ENCODE data around the gene REXO2.

The REXO2 gene

DNA sequence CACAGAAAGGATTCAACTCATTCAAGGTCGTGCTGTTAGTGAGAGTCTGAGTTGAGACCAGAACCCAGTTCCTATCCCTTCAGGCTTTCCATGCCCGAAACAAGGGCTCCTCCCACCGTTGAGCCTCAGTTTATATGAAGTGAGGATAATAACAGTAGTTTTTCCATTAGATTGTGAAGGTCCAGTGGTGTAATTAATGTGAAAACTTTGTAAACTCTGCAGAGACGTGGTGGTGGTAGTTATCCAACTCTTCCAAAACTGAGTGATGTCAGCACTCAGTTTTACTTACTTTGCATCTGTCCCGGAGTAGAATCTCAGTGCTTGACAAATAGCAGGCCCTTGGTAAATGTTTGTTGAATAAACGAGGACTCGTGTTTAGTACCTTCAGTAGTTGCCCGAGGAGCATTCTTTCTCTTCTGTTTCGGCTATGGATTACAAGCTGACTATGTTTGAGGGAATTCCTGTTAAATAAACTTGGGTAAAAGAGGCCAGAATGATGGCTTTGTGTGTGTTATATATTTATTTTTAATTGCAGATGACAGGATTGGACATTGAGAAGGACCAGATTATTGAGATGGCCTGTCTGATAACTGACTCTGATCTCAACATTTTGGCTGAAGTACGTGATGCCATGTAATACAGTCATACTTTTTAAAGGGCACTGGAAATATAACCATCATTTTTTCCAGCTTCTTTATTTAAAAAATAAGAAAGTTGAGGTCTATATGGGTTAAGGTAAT lies 1.0 kb downstream of the REXO2 start:
- in situ Hi-C loops (cut with MboI; ENCODE audit: low sequenced_read_pairs) = no loop called here

DNA sequence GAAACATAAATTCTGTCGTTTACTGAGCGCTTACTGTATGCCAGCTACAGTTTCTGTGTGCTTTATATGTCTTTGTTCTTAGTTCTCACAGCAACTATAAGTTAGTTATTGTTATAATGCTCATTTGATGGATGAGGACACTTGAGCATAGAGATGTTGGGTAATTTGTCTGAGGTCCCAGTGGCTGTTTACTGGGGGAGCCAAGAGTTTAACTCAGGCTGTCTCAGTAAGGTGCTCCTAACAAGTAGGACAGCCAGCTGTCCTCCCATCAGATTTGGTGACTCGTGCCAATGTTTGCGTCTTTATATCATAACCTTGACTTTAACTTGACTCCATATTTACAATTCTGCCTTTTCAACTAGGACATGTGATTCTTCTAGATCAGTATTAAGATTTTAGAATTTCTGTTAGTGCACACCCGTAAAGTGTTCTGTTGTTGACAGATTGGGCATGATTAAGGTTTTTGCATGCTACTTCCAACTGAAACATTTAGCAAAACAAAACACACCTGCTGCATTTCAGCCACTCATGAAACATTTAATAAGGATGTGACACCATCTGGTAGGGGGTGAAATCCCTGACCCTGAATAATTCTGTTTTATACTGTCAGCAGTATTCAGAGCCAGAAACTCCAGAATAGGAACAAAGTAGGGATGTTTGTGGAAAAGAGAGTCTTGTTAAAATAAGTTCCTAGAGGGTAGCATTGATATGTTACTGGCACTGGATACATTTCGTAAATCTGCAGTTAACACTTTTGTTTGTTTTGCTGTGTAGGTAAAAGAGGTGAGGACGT lies 1.9 kb downstream of the REXO2 start:
- in situ Hi-C loops (cut with MboI; ENCODE audit: low sequenced_read_pairs) = no loop called here

DNA sequence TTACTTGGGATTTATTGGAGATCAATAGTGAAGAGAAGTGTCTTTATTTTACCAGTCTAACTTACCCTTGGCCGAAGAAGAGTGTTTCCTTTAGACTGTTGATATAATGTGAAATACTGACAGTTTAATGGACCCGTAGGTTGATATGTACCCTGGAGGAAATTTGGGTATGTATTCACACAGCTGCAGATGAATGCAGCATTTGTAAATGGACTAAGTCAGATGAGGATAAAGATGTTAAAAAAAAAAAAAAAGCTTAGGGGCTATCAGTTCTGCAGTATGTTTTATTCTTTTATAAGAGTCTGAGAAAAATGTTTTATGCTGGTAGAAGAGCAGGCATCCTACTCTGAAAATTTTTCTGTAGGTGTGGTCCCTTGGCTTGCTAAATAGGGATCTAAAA lies 2.7 kb downstream of the REXO2 start:
- in situ Hi-C loops (cut with MboI; ENCODE audit: low sequenced_read_pairs) = no loop called here

DNA sequence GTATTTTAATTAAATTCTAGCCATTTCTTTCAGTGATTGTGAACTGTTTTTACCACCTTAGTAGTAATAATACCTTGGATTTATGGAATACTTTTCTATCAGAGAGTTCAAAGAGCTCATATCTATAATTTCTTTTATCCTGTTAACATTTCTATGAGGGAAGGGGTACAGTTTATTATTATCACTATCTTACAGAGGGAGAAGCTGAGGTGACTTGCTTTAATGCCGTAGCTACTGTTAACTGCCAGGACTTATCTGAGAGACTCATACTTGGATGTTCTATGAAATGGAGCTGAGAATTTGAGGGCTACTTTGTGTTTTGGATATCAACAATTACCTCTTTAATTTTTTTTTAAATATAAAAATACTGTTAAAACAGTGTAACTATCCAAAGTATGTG lies 3.3 kb downstream of the REXO2 start:
- in situ Hi-C loops (cut with MboI; ENCODE audit: low sequenced_read_pairs) = no loop called here

DNA sequence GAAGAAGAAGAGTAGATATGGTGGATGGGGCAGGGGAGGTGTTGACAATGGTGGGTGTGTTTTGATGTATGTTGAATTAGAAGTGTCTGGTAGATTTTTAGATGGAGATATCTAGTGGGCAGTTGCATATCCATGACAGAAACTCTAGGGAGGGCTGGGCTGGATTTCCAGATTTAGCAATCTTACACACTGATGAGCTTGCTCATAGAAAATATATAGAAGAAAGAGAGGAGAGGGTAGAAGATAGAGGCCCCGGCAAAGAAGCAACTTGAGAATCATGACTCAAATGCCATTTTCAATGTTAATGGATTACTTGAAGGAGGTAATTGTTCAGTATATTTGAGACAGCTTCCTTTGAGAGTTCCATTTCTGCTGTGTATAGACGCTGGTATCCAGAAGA lies 8.2 kb downstream of the REXO2 start:
- in situ Hi-C loops (cut with MboI; ENCODE audit: low sequenced_read_pairs) = no loop called here

DNA sequence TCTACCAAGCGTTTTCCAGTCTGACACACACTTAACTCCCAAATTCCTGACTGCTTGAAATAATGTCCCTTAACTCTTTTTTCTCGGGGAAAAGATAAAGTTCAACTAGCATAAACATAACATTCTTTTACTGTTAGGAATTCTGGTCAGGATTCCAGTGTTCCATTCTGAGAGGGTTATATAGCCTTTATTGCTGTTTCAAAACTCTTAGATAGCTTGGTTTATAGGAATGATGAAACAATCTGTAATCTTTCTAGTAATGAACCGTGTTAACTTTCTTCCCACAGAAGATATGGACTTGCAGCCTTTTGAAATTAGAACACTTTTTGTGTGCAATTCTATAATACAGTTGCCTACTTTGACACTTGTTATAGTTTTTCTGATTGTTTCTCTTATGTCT lies 8.6 kb downstream of the REXO2 start:
- in situ Hi-C loops (cut with MboI; ENCODE audit: low sequenced_read_pairs) = no loop called here

DNA sequence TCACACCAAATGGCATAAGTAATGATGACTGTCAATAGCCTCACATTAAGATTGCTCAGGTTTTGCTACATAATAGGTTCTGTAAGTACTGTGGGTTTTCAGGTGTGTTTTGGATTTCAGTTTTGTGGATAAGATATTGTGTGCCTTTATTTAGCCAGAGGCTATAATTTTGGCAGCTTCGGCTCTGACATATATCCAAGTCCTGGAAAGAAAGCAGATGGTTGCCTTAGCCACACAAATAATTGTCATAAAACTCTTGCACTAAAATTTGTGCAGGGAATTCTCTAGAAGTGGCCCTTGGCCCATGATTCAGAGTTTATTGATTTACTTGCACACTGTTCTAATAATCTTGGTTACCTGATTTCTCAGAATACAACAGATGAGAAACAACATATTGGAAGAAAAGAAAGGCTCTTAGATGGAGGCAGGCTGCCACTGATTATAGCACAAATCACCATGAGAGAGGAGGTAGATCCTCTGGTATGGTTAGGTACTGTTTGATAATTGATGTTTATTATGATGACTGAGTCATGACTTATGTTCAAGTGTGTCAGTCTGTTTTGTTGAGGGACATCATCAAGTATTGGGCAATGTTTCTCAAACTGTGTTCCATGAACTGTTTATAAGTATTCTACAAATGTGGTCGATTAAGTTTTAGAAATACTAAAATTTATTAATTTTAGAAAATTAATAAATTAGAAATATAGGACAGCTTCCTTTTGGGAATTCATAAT lies 9.6 kb downstream of the REXO2 start:
- in situ Hi-C loops (cut with MboI; ENCODE audit: low sequenced_read_pairs) = no loop called here

DNA sequence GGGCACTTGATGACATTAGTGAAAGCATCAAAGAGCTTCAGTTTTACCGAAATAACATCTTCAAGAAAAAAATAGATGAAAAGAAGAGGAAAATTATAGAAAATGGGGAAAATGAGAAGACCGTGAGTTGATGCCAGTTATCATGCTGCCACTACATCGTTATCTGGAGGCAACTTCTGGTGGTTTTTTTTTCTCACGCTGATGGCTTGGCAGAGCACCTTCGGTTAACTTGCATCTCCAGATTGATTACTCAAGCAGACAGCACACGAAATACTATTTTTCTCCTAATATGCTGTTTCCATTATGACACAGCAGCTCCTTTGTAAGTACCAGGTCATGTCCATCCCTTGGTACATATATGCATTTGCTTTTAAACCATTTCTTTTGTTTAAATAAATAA lies 10.6 kb downstream of the REXO2 start:
- in situ Hi-C loops (cut with MboI; ENCODE audit: low sequenced_read_pairs) = no loop called here

DNA sequence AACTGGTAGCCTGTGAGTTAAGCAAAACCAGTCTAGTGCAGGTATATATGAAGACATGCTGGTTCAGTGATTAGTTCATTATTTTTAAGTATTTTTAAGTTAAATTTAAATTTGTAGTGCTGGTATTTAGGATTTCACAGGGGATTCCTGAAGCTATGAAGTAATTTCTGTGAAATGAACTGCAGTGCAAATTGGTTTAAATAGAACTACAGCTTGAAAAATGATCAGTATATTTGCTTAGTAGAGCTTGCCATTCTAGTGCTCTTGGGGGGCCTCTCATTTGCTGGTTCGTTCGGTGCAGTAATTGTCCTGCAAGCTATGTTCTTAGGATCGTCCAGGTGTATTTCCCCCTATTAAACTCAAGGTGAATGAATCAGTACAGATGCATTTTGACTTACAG lies 13.1 kb downstream of the REXO2 start:
- in situ Hi-C loops (cut with MboI; ENCODE audit: low sequenced_read_pairs) = no loop called here

DNA sequence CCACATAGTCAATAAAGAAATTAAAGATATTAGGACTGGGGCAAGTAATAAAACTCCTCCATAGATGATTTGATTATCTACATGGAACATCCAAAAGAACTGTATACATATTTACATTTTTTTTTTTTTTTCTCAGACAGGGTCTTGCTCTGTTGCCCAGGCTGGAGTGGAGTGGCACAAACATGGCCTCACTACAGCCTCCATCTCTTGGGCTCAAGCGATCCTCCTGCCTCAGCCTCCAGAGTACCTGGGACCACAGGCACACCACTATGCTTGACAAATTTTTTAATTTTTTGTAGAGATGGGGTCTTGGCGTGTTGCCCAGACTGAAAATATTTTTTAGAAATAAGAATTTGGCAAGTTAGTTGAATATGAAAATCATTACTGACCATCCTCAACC lies 24.7 kb downstream of the REXO2 start:
- in situ Hi-C loops (cut with MboI; ENCODE audit: low sequenced_read_pairs) = no loop called here

DNA sequence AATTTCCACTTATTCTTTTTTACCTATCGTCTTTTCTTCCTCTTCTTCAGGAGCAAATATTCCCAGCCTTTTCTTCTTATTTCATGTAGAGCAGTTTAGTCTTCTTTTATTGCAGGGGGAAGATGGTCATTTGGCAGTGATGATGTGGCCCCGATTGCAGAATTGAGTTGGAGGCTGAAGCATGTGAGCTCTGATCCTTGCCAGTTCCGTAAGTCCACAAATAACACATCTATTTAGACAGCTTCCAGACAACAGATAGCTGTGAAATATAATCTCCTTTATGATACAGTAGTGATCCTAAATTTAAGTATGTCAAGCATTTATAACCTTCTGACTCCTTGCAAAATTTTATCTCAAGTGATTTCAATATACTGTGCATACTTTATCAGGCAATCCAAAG lies 27.5 kb downstream of the REXO2 start:
- in situ Hi-C loops (cut with MboI; ENCODE audit: low sequenced_read_pairs) = no loop called here

DNA sequence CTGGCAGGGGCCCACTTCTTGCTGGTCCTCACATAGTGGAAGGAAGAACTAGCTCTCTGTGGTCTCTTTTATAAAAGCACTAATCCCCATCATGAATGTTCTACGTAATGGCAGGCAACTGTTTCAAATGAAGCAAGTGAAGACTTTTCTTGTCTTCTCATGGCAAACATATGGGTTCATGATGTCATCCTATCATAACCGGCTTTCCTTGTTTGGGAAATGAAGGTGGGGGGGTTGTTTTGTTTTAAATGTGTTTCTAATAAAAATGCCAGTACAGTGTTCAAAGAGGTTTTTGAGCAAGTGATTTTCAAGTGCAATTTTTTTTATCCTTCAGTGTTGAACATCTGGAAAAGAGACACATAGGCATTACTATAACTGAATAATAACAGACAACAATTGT lies 33.4 kb downstream of the REXO2 start:
- in situ Hi-C loops (cut with MboI; ENCODE audit: low sequenced_read_pairs) = no loop called here

DNA sequence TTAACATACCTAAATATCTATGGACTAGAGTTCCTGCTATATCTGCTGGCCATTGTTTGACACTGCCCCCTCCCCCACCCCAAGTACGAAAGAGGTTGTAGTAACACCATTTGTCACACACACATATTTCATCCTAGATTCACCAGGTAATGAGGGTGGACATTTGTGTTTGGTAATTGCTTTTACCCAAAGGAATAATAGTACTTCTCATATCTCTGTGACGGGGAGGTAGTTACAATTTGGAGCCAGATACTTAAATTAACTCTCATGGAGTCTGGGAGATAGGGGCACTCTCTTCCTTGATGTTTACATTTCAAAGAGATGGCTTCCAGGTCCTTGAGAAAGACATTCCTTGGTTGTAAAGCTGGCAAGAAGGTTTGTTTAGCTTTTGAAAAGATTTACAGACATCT lies 38.7 kb downstream of the REXO2 start:
- in situ Hi-C loops (cut with MboI; ENCODE audit: low sequenced_read_pairs) = no loop called here

DNA sequence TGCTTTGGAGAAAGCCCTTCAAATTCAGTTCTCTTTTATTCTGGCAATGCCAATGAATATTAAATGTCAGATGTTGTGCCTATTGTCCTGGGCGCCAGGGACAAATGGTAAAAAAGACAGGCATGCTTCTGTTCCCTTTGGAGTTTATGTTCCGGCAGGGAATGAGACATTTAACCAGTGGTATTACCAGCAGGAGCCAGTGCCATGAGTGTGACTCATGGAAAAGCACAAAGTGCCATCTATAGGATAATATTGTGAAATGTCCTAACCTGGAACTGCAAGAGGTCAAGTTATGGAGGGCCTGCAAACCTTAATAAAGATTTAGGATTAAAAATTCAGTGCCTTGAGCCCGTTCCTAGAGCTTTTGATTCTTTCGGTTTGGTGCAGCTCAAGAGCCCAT lies 39.5 kb downstream of the REXO2 start:
- in situ Hi-C loops (cut with MboI; ENCODE audit: low sequenced_read_pairs) = no loop called here

DNA sequence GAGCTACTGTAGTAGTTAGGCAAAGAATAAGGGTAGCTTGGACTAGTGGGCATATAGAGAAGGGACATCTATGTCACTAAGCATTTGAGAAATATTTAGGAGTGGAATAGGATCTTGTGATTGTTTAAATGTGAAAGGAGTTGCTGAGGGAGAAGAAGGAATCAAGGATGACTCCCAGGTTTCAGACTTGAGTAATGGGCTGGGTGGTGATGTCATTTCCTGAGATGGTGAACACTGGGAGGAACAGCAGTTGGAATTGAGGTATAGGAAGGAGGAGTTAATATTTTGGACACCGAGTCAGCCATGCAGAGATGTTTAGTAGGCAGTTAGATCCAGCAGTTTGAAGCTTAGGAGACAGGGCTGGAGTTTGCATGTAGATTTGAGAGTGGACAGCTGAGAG lies 40.1 kb downstream of the REXO2 start:
- in situ Hi-C loops (cut with MboI; ENCODE audit: low sequenced_read_pairs) = no loop called here

DNA sequence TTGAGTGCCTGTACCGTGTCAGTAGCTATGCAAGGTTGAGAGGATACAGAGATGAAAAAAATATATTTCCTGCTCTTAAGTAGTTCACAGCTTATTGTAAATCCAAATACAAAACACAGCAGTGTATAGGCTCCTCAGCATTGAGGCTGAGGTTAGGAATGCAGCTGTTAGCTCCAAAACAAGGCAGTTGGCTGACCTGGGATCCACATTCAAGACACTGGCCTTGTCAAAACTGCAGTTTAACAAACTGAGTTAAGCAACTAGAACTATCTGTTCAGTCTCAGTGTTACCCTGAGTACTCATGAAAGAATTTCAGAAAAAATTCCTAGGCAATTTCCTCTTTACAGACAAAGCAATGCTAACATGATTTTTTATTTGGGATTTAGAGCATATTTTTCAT lies 42.8 kb downstream of the REXO2 start:
- in situ Hi-C loops (cut with MboI; ENCODE audit: low sequenced_read_pairs) = no loop called here

DNA sequence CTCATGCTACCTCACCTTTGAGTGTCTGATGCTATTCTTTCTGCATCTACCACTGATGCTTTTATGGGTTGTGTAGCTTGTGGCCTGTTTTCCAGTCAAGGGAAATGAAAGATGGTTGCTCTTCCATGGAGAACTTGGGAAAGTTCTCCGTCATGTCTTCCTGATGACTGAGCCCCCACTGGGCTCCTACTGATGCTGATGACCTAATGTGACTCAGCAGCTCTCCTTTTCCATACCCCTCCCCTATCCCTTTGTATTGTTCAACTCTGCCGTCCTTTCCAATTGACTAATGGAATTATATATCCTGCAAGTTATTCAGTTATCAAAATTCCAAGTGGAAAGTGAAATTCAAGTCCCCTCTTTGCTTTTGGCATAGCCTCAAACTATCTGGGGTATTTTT lies 44.7 kb downstream of the REXO2 start:
- in situ Hi-C loops (cut with MboI; ENCODE audit: low sequenced_read_pairs) = no loop called here

DNA sequence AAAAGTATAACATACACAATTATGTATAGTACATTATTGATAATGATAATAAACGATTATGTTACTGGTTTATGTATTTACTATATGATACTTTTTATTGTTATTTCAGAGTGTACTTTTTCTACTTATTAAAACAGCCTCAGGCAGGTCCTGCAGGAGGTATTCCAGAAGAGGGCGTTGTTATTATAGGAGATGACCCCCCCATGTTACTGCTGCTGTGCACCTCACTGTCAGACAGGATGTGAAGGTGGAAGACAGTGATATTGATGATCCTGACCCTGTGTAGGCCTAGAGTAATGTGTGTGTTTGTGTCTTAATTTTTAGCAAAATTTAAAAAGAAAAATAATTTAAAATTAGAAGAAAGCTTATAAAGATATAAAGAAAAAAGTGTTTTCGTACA lies 57.6 kb downstream of the REXO2 start:
- in situ Hi-C loops (cut with MboI; ENCODE audit: low sequenced_read_pairs) = no loop called here

DNA sequence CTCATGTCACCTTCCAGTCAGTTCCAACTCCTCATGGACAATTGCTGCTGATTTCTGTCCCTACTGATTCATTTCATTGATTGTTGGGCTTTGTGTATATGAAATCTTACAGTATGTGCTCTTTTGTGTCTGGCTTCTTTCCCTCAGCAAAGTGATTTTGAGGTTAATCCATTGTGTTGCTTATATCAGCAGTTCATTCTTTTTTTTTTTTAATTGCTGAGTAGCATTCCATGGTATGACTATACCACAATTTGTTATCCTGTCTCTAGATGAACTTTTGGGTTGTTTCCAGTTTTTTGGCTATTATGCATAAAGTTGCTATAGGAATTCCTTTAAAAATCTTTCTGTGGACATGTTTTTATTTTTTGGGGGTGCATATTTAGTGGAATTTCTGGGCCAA lies 60.5 kb downstream of the REXO2 start:
- in situ Hi-C loops (cut with MboI; ENCODE audit: low sequenced_read_pairs) = no loop called here
